HCT116 (cell line): ENCODE data around the gene RALGPS1.

Experiments
- CEBPB ChIP-seq: IDR thresholded peaks from 2 replicates; pipeline ENCODE4 v1.6.1; 2012; ENCODE audit warnings: low read depth
- EZH2 ChIP-seq: fragments of 200-600 bp; sonication (generic); IDR thresholded peaks from 2 replicates; pipeline ENCODE4 v1.6.1; 2017; ENCODE audit warnings: antibody characterized with exemption, mixed run types
- MAX ChIP-seq: IDR thresholded peaks from 2 replicates; pipeline ENCODE4 v1.6.1; 2012
- POLR2A ChIP-seq: IDR thresholded peaks from 2 replicates; pipeline ENCODE4 v1.7.0; 2011; ENCODE audit warnings: borderline replicate concordance; ENCODE audit not compliant: insufficient read depth, insufficient read length; ENCODE audit errors: extremely low read depth
- POLR2AphosphoS5 ChIP-seq: IDR thresholded peaks from 2 replicates; pipeline ENCODE4 v1.6.1; 2011; ENCODE audit warnings: mild to moderate bottlenecking, low read depth, low read length, moderate library complexity
- RAD21 ChIP-seq: IDR thresholded peaks from 2 replicates; pipeline ENCODE4 v1.6.1; 2012; ENCODE audit warnings: low read depth, mild to moderate bottlenecking
- ZBTB33 ChIP-seq: IDR thresholded peaks from 2 replicates; pipeline ENCODE4 v1.6.1; 2011; ENCODE audit warnings: mild to moderate bottlenecking, low read length, moderate library complexity; ENCODE audit not compliant: insufficient replicate concordance; ENCODE audit errors: extremely low read depth
- ZNF274 ChIP-seq: fragments of 200-500 bp; sonication (Bioruptor generic); IDR thresholded peaks from 2 replicates; pipeline ENCODE4 v1.6.1; 2014; ENCODE audit warnings: mild to moderate bottlenecking, low read depth, low read length, inconsistent platforms
- TF ChIP-seq, protein P1 (sequence below), 3 experiments: fragments of 200-600 bp in 1 of 3; sonication (generic) in 1 of 3; IDR thresholded peaks in 2 of 3; conservative IDR thresholded peaks in 1 of 3; 2 replicates each; pipeline ENCODE4 v1.5.1; 2012 to 2017; ENCODE audit warnings: low read depth in 2 of 3, low read length in 2 of 3, antibody characterized with exemption in 1 of 3, borderline replicate concordance in 1 of 3, control low read depth in 1 of 3, mild to moderate bottlenecking in 1 of 3, mixed read lengths in 1 of 3, mixed run types in 1 of 3, moderate library complexity in 1 of 3; ENCODE audit not compliant: insufficient read depth in 1 of 3
- TF ChIP-seq, protein P2 (sequence below): IDR thresholded peaks from 2 replicates; pipeline ENCODE4 v1.6.1; 2012; ENCODE audit warnings: low read depth

GRCh38 chr9:127179633-127180441 is 265.3 kb downstream of the RALGPS1 start:
- TF ChIP-seq MAX (no peak), ZBTB33 (no peak), ZNF274 (no peak), EZH2 (no peak), POLR2AphosphoS5 (no peak), CEBPB (no peak), RAD21 (no peak), POLR2A (no peak)
- TF ChIP-seq, protein P1, sequence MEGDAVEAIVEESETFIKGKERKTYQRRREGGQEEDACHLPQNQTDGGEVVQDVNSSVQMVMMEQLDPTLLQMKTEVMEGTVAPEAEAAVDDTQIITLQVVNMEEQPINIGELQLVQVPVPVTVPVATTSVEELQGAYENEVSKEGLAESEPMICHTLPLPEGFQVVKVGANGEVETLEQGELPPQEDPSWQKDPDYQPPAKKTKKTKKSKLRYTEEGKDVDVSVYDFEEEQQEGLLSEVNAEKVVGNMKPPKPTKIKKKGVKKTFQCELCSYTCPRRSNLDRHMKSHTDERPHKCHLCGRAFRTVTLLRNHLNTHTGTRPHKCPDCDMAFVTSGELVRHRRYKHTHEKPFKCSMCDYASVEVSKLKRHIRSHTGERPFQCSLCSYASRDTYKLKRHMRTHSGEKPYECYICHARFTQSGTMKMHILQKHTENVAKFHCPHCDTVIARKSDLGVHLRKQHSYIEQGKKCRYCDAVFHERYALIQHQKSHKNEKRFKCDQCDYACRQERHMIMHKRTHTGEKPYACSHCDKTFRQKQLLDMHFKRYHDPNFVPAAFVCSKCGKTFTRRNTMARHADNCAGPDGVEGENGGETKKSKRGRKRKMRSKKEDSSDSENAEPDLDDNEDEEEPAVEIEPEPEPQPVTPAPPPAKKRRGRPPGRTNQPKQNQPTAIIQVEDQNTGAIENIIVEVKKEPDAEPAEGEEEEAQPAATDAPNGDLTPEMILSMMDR (IDR thresholded peaks at IDR 0.05 in 2 of 3, conservative IDR thresholded peaks at IDR 0.05 in 1 of 3; ENCODE audit: borderline replicate concordance in 1 of 3, insufficient read depth in 1 of 3, low read depth in 2 of 3, low read length in 2 of 3), result no peak
- TF ChIP-seq, protein P2, sequence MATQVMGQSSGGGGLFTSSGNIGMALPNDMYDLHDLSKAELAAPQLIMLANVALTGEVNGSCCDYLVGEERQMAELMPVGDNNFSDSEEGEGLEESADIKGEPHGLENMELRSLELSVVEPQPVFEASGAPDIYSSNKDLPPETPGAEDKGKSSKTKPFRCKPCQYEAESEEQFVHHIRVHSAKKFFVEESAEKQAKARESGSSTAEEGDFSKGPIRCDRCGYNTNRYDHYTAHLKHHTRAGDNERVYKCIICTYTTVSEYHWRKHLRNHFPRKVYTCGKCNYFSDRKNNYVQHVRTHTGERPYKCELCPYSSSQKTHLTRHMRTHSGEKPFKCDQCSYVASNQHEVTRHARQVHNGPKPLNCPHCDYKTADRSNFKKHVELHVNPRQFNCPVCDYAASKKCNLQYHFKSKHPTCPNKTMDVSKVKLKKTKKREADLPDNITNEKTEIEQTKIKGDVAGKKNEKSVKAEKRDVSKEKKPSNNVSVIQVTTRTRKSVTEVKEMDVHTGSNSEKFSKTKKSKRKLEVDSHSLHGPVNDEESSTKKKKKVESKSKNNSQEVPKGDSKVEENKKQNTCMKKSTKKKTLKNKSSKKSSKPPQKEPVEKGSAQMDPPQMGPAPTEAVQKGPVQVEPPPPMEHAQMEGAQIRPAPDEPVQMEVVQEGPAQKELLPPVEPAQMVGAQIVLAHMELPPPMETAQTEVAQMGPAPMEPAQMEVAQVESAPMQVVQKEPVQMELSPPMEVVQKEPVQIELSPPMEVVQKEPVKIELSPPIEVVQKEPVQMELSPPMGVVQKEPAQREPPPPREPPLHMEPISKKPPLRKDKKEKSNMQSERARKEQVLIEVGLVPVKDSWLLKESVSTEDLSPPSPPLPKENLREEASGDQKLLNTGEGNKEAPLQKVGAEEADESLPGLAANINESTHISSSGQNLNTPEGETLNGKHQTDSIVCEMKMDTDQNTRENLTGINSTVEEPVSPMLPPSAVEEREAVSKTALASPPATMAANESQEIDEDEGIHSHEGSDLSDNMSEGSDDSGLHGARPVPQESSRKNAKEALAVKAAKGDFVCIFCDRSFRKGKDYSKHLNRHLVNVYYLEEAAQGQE, result no peak
